T-helper 2 cell (primary cell): ENCODE measurements around the gene PLA2R1.
"Not testable (repeated sequence)": the region's sequence is repeated elsewhere in the genome, so short reads cannot be mapped to it uniquely, and the experiment has no call there.

ENCODE experiments used
- DNase-seq, 5 experiments: peaks; one replicate each; pipeline versions ENCODE4 v3.0.0 to v3.0.0-alpha.2; 2012 to 2022

PLA2R1 gene

DNA sequence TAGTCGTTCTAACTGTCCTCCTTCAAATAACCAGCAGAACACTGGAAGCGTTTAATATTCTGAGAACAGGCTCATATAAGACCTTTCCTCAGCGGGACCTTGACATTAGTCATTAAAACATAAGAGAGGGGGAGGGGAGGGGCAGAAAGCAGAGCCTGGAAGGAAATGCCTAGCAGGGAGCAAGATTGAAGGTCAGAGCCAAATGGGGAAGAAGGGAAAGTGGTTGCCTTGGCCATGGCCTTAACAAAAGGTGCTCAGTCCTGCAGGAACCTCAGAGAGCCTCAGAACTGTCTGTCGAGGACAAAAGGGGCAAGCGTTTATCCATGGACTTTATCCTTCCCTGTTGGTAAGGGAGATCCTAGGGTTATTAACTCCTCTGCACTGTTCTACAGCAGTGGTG is 856 bp upstream of the PLA2R1 start:
- no peak for DNase-seq

DNA sequence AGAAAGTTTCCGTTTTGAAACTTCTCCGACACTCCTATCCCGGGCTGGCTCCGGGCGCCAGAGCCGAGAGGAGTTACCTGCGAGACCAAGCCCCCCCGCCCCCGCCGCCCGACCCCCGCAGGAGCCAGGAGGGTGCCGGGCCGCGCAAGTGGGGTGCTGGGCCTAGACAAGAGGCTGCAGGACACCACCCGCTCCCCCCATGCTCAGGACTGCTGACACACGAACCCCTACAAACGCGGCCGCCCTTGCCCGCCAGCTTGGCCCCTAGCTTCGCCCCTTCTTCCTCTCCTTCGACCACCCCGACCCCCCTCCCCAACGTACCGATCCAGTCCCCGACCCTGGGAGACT is 497 bp downstream of the PLA2R1 start:
- DNase-seq: no peak

DNA sequence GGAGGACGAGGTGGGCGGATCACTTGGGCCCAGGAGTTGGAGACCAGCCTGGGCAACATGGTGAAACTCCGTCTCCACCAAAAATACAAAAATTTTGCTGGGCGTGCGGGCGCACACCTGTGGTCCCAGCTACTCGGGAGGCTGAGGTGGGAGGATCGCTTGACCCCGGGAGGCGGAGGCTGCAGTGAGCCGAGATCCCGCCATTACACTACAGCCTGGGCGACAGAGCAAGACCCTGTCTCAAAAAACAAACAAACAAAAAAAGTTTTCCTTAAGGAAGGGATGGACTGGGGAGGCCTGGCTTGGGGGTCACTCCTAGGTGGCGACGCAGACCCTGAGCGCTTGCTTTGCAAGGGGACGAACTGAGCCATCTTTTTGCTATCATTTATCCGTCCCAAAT is 882 bp downstream of the PLA2R1 start:
- DNase-seq: no peak

DNA sequence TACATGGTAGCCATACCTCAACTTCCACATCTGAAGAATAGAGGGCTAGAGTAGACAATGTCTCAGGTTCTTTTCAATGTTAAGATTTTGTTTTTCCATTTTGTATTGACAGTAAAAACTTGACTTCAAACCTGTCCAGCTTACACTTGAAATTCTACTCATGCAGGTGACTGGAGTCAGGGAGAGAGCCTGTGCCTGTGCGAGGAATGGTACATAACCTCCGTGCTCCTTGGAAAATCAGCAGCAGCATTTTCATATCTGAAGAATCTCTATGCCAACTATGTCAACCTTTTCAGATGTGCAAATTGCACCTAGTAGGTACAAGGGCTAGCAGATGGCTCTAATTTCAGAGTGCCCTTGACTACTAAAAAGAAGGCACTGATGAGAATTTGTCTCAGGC is 2.1 kb downstream of the PLA2R1 start:
- DNase-seq: no peak

DNA sequence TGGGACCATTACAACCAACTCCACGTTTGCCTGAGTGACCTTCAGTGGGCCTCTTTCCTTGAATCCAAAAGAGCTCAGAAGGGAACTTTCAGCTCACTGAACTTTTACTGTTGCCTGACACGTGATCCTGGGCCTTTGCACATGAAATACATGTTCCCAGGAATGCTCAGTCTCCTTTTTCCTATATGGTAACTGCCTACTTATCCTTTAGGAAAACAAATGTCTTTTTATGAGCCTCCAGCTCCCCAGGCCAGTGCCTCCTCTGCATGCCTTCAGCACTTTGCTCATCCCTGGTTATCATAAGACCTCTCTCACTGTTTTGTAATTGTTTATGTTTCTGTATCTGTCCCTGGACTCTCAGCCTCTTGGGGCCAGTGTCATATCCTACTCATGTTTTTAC is 5.1 kb downstream of the PLA2R1 start:
- no peak for DNase-seq

DNA sequence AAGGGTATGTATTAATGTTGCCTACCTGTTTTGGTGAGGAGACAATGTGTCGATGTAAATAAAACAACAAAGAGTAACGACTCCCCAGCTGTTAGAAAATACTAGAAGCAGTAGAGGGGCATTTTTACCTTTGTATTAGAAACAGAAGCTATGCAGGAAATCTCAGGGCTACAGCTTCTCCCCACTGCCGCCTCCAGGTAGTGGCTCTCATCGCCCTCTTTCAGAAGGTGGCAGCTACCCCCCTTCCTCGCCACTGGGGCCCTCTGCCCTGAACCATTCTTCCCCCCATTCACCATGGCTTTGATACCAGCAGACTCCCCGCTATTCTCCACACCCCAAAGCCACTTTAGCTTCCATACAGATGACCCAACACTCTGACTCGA is 6.7 kb downstream of the PLA2R1 start:
- DNase-seq: no peak

DNA sequence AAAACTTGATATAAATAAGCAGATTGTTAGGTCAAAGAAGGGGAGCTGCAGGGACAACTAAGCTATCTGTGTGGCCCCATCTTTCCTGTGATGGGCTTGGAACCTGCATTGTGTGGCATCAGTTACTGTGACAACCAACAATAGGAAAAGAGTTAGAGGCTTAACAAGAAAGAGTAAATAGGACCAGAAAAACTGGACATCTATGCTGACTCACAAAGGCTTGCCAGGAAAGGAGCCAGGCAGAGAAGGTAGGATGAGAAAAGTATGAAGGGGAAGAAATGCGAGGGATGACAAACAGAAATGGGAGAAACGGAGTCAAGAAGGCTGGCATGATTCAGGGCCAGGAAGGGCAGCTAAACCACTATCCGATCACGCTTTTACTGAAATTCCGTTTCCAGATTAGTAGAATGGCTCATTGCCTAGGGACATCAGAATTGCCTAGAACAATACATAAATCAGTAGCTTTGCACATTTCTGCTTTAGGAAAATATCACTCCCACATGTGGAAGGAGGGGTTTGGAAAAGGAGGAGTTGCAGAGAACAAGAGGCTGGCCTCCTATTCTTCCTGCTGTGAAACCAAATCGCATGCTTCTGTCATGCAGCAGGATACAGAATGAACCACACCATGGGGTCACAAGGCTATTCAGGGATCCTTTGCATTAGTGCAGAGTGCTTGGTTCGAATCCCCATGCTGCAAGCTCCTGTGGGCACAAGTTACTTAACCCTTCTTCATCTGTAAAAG is 7.3 kb downstream of the PLA2R1 start:
- no peak for DNase-seq

DNA sequence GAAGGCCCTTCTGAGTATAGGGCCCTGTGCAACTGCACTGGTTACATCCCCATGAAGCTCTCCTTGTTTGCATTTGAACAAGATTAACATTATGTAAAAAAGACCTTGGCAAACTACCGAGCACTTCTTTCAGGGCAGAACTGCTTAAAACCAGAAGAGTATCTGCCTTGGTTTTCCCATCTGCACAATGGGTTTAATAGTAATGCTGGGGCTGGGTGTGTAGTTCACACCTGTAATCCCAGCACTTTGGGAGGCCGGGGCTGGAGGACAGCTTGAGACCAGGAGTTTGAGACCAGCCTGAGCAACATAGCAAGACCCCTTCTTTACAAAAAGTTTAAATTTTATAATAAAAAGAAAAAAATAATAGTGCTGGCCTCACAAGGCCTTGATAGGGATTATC is 8.5 kb downstream of the PLA2R1 start:
- DNase-seq: no peak

DNA sequence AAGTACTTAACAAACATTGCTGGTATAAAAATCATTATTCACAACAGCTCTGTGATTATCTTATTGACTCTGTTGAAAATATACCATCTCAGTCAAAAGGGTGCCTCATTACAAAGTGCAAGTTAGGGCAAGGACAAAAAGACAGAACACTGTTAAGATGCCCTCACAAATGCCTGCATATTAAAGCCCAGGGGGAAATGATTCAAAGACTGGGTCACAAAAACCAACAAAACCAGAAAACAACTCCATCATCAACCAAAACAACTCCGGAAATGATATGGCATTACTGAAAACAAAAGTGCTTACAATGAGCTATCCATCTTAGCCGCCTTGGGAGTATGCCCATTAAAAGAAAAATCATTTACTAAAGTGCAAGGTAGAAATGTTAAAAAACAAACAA is 9.9 kb downstream of the PLA2R1 start:
- peak in 1 of 5 experiments; percentile 47 for DNase-seq

DNA sequence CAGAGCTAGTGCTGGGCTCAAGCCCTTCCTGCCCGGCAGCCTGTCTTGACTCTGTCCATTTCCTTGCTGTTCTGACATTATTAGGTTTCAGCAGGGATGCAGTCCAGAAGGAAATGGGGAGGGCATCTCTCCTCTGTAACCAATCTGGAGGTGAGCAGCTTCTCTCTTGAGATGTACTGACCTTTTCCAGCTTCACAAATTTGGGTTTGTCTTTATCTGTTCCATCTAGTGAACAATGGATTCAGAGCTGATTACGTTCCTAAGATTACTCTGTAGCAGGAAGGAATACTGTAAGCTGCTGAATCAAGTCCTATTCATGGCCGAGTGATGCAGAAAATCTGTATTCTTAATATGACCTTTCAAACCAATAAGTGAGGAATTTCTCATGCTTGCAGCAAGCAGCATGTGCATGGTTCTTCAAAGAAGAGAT is 11.0 kb downstream of the PLA2R1 start:
- DNase-seq: no peak

DNA sequence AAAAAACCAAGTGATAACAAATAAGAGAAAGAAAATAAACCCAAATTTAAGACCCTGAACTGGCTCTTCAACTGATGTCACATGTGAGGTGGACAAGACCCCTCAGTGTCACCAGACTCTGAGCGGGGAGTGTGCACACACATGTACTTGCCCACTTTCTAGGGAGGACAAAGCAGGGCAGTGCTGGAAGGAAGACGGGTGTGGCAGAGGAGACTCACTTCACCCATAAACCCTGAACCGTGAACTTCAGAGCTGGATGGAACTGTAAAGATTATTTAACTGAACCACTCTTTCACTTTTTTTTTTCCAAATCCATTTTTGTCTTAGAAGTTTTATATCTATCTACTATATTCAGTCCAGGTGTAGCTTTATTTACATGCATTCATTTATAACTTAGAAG is 12.3 kb downstream of the PLA2R1 start:
- no peak for DNase-seq

DNA sequence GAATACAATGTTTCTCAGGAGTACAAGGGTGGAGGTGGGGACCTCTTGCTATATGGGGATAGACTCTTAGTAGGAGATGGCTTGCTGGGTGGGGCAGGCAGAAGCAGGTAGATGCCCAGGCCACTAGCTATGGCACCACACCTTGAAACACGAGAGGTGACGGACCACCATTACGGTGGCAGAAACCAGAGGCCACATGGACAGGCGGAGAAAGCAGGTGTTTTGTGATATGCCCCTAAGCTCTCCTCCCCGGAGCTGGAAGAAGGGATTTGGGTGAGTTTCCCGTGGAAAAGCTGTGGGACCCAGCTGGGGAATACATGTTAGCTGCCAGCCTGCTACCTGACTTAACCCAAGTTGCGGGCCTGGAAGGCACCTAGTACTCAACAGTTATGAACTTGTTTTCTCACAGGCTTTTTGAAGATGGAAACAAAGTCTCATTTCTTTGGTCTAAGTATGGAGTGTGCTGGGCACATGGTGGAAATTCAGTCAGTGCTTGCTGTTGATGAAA is 16.7 kb downstream of the PLA2R1 start:
- no peak for DNase-seq

DNA sequence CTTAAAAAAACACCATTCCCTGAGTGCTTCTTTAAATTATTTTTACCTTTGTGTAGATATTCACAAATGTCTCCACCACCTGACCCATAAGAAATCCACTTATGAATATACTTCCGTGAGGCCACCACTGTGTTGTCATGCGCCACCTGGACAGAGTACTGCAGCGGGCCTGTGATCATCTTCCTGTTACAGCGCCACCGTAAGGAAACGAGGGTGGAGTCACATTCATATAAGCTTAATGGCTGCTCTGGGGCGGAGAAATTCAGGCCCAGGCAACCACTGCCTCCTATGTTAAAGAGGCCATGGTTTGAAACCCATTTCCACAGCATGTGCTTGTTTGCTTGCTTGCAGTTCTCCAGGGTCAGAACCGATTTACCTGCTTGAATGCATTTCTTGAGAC is 17.7 kb downstream of the PLA2R1 start:
- DNase-seq: no peak

DNA sequence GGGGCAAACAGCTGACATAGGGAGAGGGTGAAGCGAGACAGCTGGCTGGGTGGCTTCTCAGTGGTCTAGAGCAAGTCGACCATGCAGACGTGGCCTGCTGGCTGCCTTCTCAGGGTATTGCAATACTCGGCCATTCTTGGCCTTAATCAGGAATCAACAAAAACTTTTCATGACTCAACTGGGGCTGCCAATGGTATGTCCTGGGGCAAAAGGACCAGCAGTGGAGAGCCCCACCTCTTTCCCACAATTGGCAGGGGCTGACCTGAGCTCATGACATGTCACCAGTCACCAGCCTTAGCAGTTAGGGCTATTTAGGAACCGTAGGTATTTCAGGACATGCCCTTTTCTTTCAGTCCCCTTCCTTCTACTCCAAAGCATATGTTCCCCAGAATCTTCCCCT is 19.1 kb downstream of the PLA2R1 start:
- no peak for DNase-seq

DNA sequence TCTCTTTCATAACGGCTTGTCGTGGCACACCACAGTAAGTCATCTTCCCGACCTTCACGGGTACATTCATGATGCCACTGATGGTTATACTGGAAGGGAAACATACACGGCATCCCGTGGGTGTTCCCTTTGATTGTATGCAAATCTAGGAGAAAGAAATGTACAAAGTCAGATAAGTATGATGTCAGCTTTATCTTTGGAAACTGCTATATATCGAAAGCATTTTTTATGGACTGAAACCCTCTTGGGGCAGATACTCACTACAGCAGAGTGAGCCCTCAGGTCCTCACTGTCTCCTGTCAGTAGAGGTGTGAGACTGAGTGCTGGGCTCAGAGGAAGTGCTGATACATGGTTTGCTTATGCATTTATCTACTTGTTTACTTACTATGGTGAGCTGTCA is 20.4 kb downstream of the PLA2R1 start:
- peak in 2 of 5 experiments; percentile 25 to 52 for DNase-seq

DNA sequence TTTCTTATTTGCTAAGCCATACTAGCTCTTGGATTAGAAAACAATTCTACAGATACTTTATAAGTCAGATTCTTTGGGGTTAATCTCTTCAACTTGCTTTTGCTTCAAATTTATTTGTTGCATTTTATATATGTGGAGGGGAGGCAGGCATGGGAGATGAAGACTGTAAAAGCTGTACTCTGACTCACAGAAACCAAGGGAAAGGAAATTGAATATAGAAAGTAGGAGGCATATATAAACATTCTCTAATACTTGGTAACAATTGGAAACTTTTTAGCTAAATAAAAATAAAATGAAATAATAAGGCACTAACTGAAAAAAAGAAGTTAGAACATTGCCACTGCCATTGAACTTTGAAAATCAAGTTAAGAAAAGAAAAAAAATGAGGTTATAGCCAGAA is 21.3 kb downstream of the PLA2R1 start:
- no peak for DNase-seq

DNA sequence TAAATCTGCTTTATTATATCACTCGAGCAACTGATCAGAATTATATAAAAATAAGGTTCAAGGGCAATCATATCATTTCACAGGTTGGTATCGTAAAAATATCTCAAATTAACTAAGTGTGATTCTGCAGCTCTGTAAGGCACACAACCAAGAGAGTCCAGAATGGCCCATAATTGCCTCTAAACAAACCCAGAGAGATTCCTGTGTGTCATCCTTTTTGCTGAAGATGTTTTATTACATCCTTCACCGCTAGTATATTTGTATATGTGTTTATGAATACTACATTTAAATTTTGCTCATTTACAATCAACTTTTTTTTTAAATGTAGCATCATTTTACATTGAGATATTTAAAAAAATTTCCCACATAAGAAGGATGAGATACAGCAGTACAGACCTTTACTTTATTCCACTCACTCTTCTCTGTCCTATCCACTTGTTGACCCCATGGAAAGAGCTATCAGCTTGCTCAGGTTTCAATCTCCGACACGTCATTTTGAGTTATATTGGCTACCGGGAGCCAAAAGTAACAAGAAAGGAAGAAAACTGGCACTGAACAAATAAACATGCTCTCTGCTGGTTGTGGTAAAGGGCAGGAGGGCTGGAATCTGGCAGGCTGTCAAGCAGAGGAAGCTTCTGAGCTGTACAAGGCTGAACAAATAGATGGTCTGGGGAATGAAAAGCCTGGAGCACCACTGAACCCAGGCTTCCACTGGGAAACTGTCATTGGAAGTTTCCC is 23.1 kb downstream of the PLA2R1 start:
- DNase-seq: no peak

DNA sequence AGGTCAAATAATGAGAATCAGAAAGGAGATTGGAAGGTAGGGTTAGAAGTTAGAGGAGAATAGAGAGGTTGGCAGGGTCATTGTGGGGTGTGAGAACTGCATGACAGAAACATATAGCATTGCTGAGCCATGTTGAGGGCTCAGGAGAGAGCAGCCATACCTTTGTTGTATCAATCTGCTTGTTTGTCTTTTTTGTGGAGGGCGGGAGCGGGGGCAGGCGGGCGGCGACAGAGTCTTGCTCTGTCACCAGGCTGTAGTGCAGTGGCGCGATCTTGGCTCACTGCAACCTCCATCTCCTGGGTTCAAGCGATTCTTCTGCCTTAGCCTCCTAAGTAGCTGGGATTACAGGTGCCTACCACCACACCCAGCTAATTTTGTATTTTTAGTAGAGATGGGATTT is 23.8 kb downstream of the PLA2R1 start:
- not testable (repeated sequence) for DNase-seq

DNA sequence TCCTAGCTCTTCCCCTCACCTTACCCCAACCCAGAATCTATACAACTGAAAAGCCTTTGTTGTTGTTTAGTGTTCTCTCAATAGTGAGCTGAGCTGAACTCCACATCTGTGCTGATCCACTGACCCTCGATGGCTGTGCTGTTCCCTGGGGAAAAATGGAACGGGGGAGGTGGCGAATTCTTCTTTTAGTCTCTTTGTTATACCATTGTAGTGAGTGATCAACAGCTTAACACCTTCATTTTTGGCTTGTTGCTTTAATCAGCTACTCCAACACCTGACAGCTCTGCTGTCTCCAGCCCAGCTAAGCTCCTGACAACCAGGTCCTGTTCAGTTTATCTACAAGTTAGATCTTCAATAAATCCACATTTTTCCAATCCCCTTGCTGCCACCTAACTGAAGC is 25.7 kb downstream of the PLA2R1 start:
- DNase-seq: no peak

DNA sequence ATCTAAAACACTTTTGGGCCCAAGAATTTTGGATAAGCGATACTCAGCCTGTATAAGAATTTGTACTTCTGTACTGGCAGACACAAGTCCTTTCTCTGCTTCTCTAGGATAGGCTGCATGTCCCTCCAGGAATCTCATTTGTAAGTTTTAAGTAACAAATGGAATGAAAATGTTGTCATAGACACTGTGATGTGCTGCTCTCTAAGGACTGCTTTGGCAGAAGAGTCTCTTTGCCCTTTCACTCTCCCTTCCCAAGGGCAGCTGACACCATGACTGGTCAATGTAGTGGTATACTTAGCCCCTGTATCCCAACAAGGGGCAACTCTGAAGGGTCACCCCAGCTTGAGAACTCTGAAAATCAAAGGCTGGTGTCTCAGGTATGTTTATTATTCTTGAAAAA is 27.3 kb downstream of the PLA2R1 start:
- DNase-seq: no peak

DNA sequence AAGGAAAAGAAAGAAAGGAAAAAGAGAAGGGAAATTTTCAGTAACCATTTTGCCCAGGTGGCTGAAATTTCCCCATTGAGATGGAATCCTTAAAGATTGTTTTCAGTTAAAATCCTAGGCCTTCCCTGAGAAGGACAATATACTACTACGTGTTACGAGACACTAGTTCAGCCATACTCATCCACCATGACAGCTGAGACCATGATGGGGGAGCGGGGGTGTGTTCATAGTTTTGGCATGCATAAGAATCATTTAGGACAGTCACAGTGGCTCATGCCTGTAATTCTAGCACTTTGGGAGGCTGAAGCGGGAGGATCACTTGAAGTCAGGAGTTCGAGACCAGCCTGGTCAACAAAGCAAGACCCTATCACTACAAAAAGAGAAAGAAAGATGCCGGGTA is 28.0 kb downstream of the PLA2R1 start:
- DNase-seq: no peak

DNA sequence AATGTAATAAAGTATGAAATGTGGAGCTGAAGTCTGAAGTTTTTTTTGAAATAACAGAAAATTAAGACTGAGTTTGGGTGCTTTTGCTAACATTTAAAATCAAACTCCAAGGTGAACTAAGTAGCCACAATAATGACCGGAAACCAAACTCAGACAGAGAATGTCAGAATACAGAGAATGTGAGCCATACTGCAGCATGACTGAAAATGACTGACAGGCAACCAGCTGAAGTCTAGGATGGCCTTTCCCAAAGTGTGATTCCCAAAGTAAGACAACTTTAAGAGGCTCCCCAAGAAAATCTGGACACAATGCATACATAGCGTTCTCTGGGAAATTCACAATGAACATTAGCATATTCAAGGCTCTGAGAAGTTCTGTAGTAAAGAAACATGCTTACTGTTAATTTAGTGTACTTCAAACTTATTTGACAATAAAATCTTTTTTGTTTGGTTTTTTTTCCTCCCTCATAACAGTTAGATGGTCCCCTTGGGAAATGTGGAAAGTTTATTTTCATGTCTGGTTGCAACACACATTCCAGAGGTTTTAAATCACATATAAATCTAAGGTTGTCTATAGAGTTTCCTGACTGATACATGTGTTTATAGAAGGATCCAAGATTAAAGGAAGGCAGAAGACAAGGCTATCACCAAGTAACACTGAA is 28.6 kb downstream of the PLA2R1 start:
- DNase-seq: no peak

DNA sequence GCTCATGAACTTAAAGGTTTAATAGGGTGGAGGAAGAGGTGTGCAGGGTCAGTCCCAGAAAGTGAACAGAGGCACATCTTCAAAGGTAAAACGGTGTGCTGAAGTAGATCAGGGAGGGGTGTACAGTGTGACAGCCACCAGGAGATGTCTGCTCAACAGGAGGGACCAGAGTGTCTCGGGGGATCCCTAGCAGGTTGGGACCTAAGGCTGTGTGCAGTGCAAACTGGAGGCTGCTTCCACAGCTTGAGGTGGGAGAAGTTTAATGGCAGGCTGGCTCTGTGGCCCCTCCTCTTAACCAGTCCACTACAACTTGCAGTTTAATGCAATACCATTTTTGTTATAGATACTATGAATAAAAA is 33.2 kb downstream of the PLA2R1 start:
- DNase-seq: no peak
